Measurements from ENCODE around the gene RGS1.

The RGS1 gene

GRCh38 chr1:192553741-192554140 lies 21.8 kb upstream of the RGS1 start:
- no peak for DNase-seq (ENCODE audit: low read depth in 3 of 3)

GRCh38 chr1:192554904-192555303 lies 20.7 kb upstream of the RGS1 start:
- no peak for DNase-seq (ENCODE audit: low read depth in 3 of 3)

DNA sequence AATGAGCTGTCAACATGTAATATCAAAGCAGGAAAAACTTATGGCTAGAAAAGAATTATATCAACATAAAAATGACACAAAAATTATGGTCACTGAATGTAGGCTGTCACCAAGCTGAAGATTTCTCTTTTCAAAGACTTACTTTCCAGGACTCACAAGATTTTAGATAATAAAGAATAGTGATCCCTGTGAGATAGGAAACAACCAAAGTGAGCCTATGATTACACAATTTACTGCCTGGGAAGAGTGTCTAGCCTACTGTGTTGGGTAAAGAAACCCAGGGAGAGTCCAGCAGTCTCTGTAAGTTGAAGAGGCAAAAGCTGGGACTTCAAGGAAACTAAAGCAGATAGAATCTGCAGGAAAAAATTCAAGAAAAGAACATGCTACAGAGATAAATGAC lies 20.2 kb upstream of the RGS1 start:
- DNase-seq (ENCODE audit: low read depth in 3 of 3): no peak

GRCh38 chr1:192557841-192558595 lies 17.6 kb upstream of the RGS1 start:
- DNase-seq (ENCODE audit: low read depth in 3 of 3): no peak

DNA sequence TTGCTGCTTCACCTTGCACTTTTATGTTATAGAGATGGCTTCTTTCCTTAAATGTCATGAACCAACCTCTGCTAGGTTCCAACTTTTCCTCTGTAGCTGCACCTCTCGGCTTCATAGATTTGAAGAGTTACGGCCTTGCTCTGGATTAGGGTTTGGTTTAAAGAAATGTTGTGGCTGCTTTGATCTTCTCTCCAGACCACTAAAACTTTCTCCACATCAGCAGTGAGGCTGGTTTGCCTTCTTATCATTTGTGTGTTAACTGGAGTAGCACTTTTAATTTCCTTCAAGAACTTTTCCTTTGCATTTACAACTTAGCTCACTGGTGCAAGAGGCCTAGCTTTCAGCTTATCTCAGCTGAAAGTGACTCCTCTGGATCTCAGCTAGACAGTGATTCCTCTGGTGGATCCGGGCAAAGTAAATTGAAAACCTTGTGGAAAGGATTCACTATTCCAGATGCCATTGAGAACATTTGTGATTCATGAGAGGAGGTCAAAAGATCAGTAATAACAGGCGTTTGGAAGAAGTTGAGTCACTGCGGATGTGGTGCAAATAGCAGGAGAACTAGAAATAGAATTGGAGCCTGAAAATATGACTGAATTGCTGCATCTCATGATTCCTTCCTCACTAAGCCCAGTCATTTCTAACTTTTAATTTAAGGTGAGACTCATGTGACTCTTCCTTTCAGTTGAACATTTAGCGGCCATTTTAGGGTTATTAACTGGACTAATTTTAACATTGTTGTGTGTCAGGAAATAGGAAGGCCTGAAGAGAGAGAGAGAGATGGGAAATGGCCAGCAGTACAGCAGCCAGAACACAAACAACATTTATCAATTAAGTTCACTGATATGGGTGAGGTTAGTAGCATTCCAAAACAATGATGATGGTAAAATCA lies 16.2 kb upstream of the RGS1 start:
- no peak for DNase-seq (ENCODE audit: low read depth in 3 of 3)

GRCh38 chr1:192561301-192561700 lies 14.3 kb upstream of the RGS1 start:
- no peak for DNase-seq (ENCODE audit: low read depth in 3 of 3)

DNA sequence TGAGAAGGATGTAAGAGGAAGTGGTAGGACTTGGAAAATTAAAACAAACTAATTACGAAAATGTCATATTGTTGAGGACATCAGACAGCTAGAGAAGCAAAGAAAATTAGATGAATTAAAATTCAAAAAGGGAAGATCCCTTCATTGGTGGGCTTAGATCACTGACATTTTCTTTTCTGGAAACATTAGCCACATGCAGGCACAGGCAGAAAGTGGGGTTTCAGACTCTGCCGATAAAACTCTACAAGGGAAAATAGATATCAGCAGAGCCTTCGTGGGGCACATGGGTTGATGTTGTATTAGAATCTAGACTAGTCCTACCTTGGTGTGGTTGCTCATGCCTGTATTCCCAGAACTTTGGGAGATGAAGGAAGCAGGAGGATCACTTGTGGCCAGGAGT lies 12.4 kb upstream of the RGS1 start:
- DNase-seq (ENCODE audit: low read depth in 3 of 3): no peak

DNA sequence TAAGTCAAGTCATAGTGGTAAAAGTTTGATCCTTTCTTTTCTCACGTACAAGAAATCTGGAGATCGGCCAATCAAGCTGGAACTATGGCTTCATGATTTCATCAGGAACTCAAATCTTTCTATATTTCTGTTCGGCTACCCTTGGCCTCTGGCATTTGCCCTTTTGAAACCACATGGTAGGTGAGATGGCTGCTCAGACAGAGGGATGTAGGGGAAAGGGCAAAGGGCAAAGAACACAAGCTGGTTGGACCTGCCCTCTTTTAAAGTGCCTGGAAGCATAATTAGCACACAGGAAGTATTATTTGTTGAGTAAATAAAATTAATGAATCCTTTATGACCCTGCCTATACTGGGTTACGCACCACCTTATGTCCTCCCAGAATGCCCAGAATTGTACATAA lies 11.5 kb upstream of the RGS1 start:
- DNase-seq (ENCODE audit: low read depth in 3 of 3): no peak

DNA sequence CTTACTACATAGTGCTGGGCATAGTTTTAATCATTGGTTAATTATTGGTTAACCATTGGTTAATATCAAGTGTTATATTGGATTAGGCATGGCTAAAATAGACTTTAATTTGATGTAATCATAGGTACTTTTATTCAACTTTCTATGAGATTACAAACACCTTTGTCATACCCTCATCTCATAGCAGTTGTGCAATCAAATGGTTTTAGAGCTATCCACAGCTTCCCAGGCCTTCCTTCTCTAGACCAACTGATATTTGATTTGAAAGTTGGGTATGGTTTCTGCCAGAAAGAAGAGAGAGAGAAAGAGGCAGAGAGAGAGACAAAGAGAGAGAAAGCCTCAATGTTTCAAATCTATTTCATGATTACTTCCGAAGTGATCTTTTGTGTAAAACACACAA lies 9.6 kb upstream of the RGS1 start:
- no peak for DNase-seq (ENCODE audit: low read depth in 3 of 3)

DNA sequence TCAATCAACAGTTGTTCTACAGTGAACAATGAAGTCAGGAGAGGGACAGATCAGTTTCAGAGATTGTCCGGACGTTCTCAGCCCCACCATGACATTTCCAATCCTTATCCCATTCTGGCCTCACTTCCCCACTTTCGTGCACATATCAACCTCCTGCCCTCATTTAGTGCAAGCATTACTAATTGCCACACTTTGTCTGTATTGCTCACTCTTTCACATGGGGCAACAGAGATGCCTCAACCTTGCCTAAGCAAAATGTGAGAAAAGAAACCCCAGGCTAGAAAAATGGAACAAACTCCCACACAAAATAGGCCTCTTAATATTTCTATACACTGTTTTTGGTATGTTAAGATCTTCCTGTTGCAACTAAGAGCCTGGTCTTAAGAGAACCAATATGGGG lies 8.9 kb upstream of the RGS1 start:
- no peak for DNase-seq (ENCODE audit: low read depth in 3 of 3)

DNA sequence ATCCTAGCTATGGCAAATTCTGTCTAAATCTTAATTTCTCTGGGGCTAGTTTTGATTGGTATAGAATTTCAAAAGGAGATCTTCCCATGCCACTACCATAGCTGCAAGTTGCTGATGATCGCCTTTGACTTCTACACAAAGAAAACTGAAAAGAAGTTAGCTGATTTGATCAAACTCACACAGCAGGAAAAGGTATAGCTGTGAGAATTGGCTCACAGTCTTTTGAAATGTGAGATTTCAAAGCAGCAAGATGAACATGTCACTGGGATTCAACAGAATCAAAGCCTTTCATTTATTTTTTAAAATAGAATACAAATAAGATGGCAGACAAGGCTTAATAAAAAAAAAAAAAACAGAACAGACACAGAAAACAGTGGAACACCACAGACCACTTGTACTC lies 7.5 kb upstream of the RGS1 start:
- no peak for DNase-seq (ENCODE audit: low read depth in 3 of 3)

GRCh38 chr1:192571668-192572067 lies 3.9 kb upstream of the RGS1 start:
- DNase-seq (ENCODE audit: low read depth in 3 of 3): no peak

GRCh38 chr1:192573499-192573898 lies 2.1 kb upstream of the RGS1 start:
- DNase-seq (ENCODE audit: low read depth in 3 of 3): no peak

- no peak for DNase-seq (ENCODE audit: low read depth in 3 of 3)
Observed at GRCh38 chr1:192574073-192574472, 1.5 kb upstream of the RGS1 start.

GRCh38 chr1:192576190-192577144 lies 894 bp downstream of the RGS1 start:
- no peak for DNase-seq (ENCODE audit: low read depth in 3 of 3)

DNA sequence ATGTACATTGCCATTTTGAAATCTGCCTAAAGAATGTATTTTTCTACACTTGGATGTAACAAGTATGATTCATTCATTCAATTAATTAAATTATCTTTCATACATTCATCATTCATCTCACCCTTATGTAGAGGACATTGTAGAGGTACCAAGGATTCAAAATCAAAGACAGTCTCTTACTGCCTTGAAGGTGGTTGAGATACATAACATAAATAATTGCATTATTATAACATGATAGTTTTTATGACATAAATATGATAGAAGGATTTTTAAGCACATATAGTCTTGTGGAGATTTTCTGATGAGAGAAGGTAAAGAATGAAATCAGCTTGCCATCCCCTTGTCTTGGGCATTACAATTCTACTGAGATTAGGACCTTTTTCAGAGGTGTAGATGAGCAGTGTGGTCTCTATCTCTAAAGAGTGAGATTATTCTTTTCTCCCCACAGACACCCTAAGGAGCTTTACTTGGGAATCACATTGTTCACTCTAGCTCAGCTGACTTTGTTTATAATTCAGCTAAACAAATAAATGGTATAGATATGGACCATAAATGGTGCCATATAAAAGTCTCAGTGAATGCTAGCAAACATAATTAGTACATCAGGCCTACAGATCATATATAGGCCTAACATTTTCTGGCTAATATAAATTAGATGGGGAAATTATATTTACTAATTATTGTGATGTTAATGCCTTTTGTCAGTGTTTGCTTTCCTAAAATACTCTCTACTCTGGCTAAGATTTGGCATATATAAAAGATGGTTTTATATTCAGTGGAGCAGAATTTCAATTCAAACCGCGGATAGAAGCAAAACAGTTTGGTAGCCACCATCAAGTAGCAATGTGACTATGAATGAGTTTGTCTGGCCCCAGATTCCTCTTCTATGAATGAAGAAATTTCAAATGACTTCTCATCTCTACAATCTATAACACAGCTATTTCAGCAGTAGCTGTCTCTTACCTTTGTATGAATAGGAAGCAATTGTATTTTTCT lies 1.9 kb downstream of the RGS1 start:
- no peak for DNase-seq (ENCODE audit: low read depth in 3 of 3)

GRCh38 chr1:192578144-192578909 lies 2.8 kb downstream of the RGS1 start:
- DNase-seq (ENCODE audit: low read depth in 3 of 3): no peak

DNA sequence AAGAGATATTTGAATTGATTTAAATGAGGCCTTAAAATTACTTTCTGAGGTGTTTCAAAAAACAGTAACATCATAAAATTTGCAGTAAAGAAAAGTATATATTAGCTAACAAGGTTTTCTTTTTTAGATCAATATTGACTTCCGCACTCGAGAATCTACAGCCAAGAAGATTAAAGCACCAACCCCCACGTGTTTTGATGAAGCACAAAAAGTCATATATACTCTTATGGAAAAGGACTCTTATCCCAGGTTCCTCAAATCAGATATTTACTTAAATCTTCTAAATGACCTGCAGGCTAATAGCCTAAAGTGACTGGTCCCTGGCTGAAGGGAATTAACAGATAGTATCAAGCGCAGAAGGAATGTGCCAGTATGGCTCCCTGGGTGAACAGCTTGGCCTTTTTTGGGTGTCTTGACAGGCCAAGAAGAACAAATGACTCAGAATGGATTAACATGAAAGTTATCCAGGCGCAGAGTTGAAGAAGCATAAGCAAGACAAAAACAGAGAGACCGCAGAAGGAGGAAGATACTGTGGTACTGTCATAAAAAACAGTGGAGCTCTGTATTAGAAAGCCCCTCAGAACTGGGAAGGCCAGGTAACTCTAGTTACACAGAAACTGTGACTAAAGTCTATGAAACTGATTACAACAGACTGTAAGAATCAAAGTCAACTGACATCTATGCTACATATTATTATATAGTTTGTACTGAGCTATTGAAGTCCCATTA lies 3.6 kb downstream of the RGS1 start:
- no peak for DNase-seq (ENCODE audit: low read depth in 3 of 3)

DNA sequence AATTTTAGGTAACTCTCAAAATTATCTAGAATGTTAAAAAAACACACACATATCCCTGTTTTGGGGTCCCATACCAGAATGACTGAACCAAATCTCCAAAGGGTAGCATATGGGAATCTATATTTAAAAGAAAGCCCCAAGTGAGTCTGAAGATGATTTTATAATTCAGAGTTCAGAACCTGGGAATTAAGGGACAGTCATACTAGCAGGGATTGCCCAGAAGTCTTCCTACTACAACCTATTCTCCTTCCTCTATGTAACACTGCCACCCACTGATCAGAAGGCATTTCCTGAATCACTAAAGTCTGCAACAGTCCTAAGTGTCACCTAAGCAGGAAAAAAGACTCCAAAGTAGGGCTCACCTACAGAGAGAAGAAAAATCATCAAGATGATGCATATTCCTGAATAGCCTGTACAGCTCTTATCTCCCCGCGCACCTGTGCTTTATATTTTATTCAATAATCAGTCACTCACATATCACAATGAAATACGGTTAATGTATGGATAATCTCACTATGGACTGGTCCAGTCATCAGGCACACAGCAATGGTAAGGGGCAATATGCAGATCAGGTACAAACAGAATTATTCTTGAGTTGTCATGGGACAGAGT lies 4.9 kb downstream of the RGS1 start:
- DNase-seq (ENCODE audit: low read depth in 3 of 3): no peak

Data from stimulated activated CD4-positive, alpha-beta T cell treated with anti-CD3 and anti-CD28 coated beads, TNF-alpha, amount 100 ng/mL, for 4 hours (primary cell).